Ramos (cell line): ENCODE results near the gene AGAP1.
"Not testable (repeated sequence)": the region's sequence is repeated elsewhere in the genome, so short reads cannot be mapped to it uniquely, and the experiment has no call there.

Experiments used
- in situ Hi-C: fragments of 300-500 bp; cut with MboI; formaldehyde crosslinking; loops from one replicate; pipeline ENCODE4 v1.14.3; 2022; ENCODE audit warnings: low sequenced_read_pairs; ENCODE audit not compliant: unreplicated experiment

Gene AGAP1

DNA sequence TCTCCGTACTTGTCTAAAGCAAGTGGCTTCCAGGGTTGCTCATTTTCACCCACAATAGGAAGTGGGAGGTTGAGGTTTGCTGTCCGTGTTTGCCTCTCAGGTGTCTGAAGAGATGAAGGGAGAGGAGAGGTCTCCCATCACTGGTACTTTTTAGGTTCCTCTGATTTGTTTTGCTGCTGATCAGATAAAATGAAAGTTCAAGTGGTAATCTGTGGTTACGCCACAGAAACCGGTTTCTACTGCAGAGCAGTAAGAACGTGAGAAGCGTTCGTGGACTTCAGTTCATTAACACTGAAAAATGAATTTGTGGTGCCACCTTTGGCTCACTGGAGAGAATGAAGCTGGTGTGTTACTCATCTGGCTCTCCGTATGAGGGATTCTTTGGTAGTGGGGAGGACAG lies 556.1 kb downstream of the AGAP1 start:
- in situ Hi-C loops = no loop called here

- in situ Hi-C loops = no loop called here
Measured at GRCh38 chr2:236051351-236051750, 557.5 kb downstream of the AGAP1 start.

- in situ Hi-C loops = no loop called here
Measured at GRCh38 chr2:236051806-236052205, 558.0 kb downstream of the AGAP1 start.

DNA sequence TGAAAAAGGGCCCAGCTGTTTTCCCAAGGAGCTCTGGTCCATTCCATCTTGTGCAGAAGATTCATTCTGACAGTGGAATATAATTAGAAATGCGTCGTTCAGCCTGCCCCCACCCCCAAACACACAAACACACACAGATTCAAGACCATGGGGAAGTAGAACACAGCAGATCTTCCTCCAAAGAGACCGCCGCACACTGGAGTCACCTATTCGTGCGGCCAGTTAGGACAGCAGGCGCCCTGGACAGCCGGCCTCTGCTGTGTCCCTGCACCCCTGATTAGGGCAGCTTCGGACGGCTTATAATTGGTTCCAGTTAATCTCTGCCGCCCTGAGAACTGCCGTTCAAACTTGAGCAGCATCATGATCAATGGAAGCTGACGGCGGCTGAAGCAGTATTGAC lies 558.4 kb downstream of the AGAP1 start:
- in situ Hi-C loops = no loop called here

DNA sequence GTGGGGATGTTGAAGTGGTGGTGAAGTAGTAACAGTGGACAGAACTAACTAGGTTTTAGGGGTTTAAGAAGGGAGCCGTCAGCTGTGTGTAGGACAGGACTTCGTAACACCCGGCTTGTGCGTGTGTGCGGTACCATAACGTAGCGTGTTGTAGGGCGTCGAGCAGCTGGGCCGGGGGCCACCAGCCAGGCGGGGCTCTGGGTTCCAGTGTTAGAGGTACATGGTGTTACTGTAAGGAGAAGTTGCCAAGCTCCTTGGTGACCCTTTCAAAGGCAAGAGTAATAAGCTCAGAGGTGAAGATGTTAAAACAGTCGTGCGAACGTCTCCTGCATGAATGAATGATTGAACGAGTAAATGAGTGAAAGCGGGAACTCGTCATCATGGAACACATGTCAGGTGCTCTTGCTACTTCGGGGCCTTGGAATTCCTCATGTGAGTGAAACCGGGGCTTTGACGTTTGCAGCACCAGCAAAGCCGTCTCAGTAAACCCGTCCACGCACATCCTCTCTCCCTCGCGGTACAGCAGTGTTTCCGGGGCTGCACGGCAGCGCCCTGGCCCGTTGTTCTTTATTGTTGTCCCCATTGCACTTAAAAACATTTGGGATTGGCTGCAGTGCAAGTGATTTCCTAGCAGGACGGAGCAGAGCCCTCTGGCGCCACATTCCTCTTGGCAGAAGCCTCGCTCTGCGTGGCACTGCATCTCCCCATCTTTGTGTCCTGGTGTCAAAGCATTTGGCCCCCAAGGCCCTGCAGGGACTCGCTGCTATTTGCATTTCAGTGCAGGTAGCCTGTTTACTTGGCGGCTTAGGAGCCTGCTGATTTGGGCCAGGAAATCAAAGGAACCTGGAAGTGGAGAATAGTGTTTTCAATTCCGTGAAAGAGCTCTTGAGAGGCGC lies 559.3 kb downstream of the AGAP1 start:
- in situ Hi-C loops = no loop called here

GRCh38 chr2:236054125-236054524 lies 560.3 kb downstream of the AGAP1 start:
- in situ Hi-C loops = no loop called here

DNA sequence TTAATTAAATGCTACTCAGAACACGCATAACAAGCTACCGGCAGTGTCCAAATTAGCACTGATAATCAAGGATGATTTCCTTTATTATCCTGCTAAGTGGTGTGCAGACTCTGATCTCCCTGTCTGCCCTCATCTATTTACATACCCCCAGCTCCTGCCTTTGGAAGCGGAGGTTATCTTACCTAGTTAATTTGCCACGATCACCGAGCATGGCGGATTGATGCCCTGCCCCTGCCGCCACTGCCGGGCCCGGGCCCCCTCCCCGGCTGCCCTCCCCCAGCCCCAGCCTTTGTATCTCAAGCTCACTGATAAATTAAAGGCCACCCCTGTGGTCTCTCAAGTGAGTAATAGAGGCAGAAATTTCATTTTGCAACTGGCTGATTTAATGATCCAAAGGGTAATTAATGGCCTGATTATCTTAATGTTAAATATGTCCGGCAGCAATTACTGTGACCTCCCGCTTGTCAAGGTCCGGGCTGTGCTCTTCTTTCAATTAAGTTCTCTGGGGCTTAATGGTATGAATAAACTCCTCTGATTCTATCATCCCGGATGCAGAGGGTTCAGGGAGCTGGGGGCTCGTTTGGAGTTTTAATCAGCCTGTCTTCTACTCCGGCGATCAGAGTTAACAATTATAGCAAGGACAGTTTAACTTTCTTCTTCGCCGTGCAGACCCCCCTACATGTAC lies 560.9 kb downstream of the AGAP1 start:
- in situ Hi-C loops = no loop called here

- in situ Hi-C loops = no loop called here
Measured at GRCh38 chr2:236055471-236055870, 561.6 kb downstream of the AGAP1 start.

DNA sequence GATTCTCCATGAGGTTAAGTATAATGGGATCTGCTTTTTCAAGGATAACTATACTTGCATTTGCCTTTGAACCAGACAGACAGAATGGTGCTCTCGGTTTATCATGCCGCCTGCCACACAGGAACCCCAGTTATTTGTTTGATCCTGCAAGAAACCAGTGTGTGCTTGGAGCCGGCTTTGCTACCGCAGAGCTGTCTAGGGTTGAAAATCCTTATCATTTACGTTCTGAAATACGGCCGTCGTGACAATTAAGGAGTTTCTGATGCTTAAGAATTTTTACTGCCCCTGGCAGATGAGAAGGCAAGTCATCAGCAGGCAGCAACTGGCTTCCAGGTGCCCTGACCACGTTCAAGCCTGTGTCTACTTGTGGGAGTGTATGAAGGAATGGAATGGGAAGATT lies 562.3 kb downstream of the AGAP1 start:
- in situ Hi-C loops = no loop called here

- in situ Hi-C loops = no loop called here
Measured at GRCh38 chr2:236057375-236057774, 563.5 kb downstream of the AGAP1 start.

DNA sequence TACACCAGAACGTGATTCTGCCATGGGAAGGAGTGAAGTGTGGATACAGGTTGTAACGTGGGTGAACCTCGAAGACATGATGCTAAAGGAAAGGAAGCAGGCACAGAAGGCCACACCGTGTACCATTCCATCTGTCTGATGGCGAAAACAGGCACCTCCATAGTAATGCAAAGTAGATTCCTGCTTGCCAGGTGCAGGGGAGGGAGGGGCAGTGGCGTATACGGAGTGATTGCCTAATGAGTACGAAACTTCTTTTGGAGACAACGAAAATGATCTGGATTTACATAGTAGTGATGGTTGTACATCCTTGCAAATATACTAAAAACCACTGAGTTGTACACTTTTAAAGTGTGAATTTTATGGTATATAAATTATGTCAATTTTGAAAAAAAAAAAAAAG lies 567.7 kb downstream of the AGAP1 start:
- in situ Hi-C loops = no loop called here

GRCh38 chr2:236061899-236062298 lies 568.1 kb downstream of the AGAP1 start:
- in situ Hi-C loops = no loop called here

DNA sequence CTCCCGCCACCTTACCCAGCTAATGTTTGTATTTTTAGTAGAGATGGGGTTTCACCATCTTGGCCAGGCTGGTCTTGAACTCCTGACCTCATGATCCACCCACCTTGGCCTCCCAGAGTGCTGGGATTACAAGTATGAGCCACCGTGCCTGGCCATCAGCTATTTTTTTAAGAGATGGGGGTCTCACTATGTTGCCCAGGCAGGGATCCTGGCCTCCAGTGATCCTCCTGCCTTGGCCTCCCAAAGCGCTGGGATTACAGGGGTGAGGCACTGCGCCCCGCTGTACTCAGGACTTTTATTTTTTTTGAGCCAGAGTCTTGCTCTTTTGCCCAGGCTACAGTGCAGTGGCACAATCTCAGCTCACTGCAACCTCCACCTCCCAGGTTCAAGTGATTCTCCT lies 569.0 kb downstream of the AGAP1 start:
- in situ Hi-C loops = not testable (repeated sequence)

- in situ Hi-C loops = no loop called here
Measured at GRCh38 chr2:236063994-236064393, 570.2 kb downstream of the AGAP1 start.

DNA sequence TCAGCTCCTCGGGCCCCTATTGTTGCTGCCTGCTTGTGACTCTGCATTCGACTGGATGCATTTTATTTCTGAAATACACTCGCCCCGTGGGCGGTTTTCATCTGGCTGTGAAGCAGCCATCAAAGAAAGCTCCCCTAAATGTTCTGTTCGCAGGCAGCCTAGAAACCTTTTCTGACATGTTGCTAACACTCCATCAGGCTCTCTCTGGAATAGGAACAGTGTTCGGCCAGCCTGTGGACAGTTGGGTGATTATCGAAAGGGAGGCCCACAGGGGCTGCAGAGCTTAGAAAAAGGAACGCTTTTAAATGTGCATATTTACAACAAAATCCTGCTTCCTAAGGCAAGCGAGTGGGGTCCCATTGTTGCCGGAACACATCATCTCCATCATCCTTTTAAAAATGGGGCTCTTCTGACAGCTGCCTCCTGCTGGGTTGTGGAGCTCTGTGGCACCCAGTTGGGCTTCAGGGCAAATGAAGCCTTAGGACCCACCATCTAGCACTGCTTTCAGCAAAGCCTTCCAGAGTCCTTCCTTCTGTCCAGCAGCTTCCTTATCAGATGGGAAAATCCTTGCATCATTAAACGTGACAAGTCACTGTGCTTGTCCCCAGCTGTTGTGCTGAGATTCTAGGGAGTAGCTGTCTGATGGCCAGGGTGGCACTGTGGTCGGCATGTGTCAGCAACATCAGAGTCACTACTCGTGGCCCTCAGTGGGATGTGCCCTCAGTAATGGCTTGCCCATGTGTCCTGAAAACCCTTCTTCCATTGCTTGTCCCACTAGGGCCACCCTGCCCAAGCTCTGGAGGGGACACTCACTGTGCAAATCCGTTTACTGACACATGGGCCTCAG lies 571.7 kb downstream of the AGAP1 start:
- in situ Hi-C loops = no loop called here

- in situ Hi-C loops = no loop called here
Measured at GRCh38 chr2:236070236-236070635, 576.4 kb downstream of the AGAP1 start.

DNA sequence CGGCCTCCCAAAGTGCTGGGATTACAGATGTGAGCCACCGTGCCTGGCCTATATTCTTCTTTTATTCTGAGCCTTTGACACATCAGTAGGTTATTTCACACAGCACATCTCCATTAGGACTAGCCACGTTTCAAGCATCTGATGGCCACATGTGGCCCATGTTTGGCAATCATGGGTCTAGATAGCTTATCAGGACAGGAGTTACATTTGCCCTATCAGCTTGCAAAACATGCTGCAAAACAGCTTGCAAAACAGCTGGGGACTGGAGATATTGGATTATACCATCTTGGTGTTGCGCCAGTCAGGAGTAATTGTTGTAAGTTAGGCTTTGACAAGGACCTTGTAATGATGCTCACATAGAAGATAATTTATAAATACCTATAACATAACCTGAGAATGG lies 579.4 kb downstream of the AGAP1 start:
- in situ Hi-C loops = no loop called here

- in situ Hi-C loops = no loop called here
Measured at GRCh38 chr2:236073867-236074655, 580.2 kb downstream of the AGAP1 start.

DNA sequence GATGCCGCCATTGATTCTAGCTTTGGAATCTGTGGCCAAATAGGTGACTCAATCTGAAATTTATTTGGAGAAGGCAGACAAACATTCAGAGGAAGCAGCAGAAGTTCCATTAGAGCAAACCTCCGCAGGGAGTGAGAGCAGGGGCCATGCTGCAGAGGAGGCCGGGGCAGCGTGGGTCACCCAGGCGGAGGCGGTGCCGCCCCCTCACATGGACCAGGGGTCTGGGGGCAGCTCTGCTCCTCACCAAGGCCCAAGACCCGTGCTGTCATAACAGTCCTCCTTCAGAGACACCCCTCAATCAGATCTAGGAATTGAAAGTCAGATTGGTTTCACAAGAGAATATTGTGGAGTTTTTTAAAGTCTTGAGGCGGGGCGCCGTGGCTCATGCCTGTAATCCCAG lies 582.0 kb downstream of the AGAP1 start:
- in situ Hi-C loops = no loop called here
